Hypothalamus (tissue), 51 donors: ENCODE data around the gene MYO1E.
"Not testable (repeated sequence)": the region's sequence is repeated elsewhere in the genome, so short reads cannot be mapped to it uniquely, and the experiment has no call there.

Experiments used
- DNase-seq, 51 donors: peaks; one replicate each; lab custom pipeline; 2025; lab: John Stamatoyannopoulos, UW

MYO1E gene

GRCh38 chr15:59296181-59296617 is 76.5 kb downstream of the MYO1E start:
- peak in 5 of 51 donors; percentile 13 to 24 (median 20) for DNase-seq

- DNase-seq = peak in 3 of 51 donors; percentile 11 to 41 (median 33)
These were observed 77.2 kb downstream of the MYO1E start for GRCh38 chr15:59295261-59296001.

- DNase-seq = no peak
These were observed 78.0 kb downstream of the MYO1E start for GRCh38 chr15:59294574-59295260.

DNA sequence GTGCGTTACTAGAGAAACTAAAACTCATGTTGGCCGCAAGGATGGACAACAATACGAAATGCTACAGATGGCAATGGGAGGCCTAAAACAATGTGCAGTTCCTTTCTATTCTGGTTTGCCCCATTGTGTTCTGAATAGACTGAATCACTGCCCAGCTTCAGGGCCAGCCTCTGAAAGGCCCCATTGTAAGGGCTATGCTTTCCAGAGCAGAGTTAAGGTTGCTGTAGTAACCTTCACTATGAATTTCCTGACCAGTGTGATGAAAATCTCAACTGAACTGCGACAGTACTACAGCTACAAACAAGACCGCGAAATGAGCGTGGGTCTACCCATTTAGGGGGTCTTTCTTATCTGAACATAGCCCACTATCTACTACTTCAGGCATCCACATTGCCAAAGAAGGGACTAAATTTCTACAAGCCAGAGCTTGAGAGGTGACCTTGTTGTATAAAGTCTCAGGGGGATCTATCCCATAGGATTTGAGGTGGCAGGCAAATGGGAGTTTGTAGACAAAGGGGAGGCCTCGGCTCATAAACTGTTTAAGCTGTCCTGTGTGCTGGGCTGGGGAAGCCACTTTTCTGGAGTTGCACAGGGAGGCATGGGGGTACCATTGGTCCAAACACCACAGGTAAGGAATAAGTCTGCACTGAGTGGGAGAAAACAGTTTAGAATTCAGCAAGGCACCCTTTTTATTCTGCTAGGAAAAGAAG is 80.1 kb downstream of the MYO1E start:
- peak in 31 of 51 donors; percentile 23 to 88 (median 48) for DNase-seq

DNA sequence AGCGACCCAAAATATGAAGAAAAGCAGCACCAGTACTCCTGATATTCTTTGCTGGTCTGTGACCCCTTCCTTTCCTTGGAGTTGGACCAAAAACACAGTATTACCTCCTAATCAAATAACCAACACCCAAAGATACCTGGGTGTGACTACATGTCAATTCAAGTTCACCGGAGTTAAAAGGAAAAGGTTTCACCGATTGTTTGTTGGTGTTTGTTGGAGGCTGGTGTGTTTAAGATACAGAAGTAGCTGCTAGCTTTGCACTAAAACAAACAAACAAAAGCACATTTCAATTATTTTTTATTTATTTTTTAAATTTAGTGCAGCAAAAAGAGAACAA is 81.5 kb downstream of the MYO1E start:
- no peak for DNase-seq

GRCh38 chr15:59290295-59291212 is 82.1 kb downstream of the MYO1E start:
- DNase-seq = peak in 22 of 51 donors; percentile 12 to 74 (median 40)

DNA sequence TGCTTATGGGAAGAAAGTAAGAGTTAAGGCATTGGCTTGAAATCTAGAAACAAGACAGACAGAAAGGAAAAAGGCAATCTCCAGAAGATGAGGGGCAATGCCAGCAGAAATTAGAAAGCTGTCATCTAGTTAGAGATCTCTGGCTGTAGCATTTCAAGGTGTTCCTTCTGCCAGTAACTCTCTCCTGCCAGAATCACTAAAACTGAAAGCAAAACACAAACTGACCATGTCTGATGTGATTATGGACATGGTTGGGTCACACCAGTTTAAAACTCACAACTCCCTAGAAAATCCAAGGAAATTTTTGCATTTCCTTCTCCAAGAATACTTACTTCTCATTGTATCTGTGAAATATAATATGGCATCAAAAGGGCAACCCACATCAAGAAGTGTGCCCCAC is 83.1 kb downstream of the MYO1E start:
- no peak for DNase-seq

GRCh38 chr15:59283717-59284391 is 88.8 kb downstream of the MYO1E start:
- DNase-seq = no peak

DNA sequence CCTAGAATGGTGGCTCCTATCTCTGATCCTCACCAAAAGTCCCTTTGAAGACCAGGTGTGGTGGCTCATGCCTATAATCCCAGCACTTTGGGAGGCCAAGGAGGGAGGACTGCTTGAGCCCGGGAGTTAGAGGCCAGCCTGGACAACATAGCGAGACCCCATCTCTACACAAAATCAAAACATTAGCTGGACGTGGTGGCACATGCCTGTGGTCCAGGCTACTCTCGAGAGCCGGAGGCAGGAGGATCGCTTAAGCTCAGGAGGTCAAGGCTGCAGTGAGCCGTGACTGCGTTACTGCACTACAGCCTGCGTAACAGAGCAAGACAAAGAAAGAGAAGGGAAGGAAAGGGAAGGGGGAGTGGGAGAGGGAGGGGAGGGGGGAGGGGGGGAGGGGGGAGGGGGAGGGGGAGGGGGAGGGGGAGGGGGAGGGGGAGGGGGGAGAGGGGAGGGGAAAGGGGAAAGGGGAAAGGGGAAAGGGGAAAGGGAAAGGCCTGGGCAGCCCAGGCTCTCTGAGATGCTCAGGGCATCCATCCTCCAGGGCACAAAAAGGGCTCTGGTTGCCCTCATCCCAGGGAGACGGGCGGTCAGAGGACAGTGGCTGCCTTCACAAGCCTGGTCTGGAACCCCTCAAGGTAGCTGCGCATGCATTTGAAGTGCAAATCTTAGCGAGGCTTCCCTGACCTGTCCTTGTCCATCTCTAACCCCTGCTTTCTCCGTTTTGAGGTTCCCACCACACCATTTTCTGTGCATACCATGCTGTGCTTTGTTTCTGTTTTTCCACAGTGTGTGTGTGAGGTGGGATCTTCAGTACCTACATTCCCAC is 89.9 kb downstream of the MYO1E start:
- DNase-seq = no peak

DNA sequence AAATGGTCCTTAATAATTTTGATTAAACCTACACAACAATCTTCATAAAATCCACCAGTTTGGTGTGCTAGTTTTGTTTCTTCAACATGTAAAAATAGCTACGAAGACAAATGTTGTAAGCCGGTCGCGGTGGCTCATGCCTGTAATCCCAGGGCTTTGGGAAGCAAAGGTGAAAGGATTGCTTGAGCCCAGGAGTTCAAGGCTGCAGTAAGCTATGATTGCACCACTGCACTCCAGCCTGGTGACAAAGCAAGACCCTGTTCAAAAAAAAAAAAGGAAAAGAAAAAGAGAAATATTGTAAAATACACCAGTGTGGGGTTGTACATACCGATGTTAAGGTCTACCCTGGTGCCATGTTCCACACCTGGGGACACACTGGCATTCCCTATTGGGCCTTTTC is 91.0 kb downstream of the MYO1E start:
- DNase-seq = no peak

DNA sequence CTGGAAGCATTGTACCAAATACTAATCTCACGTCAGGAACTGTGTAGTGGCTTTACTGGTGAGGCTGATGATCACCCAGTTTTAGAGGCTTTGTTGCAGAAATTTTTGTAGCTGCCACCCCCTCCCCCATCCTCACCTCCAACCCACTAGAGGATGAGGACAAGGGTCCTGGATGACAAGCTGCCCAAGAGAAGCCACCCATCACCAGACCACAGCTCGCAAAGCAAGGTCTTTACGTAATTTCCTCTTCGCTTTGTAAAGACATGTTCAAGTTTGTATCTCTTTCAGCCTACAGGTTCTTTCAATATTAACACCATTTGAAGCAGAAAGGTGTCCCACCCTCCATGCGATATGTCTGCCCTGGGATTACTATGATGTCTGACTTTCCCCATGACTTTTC is 91.8 kb downstream of the MYO1E start:
- DNase-seq = no peak

DNA sequence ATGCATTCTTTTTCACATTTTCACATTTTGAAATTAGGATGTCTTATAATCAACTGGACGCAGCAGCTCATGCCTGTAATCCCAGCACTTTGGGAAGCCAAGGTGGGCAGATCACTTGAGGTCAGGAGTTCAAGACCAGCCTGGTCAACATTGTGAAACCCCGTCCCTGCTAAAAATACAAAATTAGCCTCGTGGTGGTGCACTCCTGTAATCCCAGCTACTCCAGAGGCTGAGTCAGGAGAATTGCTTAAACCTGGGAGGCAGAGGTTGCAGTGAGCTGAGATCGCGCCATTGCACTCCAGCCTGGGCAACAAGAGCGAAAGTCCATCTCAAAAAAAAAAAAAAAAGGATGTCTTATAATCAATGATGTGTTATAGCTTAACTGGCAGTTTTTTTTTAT is 92.4 kb downstream of the MYO1E start:
- DNase-seq = not testable (repeated sequence)

GRCh38 chr15:59279023-59279422 is 93.6 kb downstream of the MYO1E start:
- DNase-seq = no peak

- DNase-seq = peak in 6 of 51 donors; percentile 6 to 33 (median 18)
These were observed 94.6 kb downstream of the MYO1E start for GRCh38 chr15:59278120-59278519.

DNA sequence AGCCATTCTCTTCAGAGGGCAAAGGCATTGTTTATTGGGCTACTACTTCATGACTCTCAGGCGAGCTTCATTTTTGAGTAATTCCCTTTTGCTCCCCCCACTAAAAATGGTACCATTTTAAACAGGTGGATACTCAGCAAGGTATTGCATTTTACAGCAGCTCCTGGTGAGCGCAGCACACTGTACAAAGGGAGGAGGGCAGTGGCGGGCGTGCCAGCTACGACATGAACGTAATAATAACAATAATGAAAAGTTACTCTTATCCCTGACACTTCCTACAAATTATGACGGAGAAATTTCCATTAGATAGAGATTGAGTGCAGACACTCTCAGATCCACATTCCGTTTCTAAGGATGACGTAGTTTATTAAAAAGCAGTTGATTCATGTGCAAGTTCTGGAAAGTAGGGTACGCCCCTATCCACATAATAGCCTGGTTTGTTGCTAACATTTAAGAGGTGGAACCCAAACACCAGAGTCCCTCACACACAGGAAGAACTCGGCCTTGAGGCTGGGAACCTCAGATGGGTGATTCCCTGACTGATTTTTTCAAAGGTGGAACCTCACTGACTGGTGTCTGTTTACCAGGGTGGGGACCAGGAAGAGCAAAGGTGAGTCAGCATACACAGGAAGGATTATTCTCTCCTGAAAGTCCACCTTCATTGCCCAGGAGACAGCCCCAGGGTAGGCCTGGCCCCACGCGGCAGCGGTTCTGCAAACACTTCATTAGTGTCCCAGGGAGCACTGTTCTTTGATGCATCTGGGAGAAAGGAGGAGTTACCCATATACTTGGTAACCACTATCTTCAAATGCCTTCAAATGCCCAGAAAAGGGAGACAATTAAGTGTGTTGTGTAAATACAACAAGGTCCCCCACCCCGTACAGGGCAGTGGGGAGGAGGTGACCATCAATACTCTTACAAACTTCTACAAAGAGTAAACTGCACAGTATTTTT is 96.2 kb downstream of the MYO1E start:
- no peak for DNase-seq

GRCh38 chr15:59274126-59274970 is 98.3 kb downstream of the MYO1E start:
- no peak for DNase-seq

DNA sequence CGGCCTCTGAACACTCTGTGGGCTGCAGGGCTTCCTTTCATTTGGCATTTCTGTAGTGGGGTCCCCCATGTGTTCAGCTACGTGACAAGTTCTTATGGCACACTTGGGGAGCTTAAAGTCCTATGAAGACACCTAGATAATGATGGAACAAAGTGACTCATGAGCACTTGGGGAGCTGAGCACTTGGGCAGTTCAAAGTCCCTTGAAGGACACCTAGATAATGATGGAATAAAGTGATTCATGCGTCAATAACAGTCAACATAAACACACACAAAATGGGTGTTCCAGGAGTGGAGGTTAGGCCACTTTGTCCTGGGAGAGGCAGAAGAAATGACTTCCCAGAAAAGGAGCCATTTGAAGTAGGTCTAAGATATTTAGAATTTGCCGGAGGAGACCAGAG is 99.4 kb downstream of the MYO1E start:
- no peak for DNase-seq
